HepG2 (cell line): ENCODE measurements around the gene IFT27. TPM values are rescaled to one million over a fixed set of nuclear protein-coding genes. Genes with fewer than 3 reads are reported as not detected.

Experiments used
- ATAC-seq: fragments of 200-7000 bp; cut with Tn5 transposase; 3 replicates; pipeline ENCODE4 v1.9.1; 2020; ENCODE audit warnings: mild to moderate bottlenecking, moderate library complexity
- BruUV-seq: library from RNA; stranded (reverse); fragments of 400-500 nt; replicated peaks from 2 replicates; lab custom pipeline; 2021; lab: Mats Ljungman, UMichigan
- CTCF ChIA-PET: fragments of 300-600 bp; formaldehyde crosslinking; extraction: SDS; loops from one replicate; lab custom pipeline; 2021; ENCODE audit warnings: low total read pairs, inconsistent platforms, low intra/inter-chr PET ratio; lab: Yijun Ruan, JAX
- POLR2A ChIA-PET: fragments of 350-600 bp; sonication (Branson Sonifier 250); formaldehyde crosslinking; loops from one replicate; lab custom pipeline; 2020; ENCODE audit warnings: antibody characterized with exemption, inconsistent platforms; lab: Yijun Ruan, JAX
- DNase-seq: peaks from one replicate; pipeline ENCODE4 v3.0.0-alpha.2; 2015; ENCODE audit warnings: low spot score
- FAIRE-seq: peaks from 3 replicates; lab custom pipeline; 2011; peaks lifted over from hg19 to GRCh38; lab: Jason Lieb, UNC
- H2AFZ ChIP-seq: one replicate; pipeline ENCODE4 v1.6.1; 2011; ENCODE audit warnings: low read length, inconsistent platforms
- H3K27ac ChIP-seq: fragments of 300-600 bp; 3 replicates; pipeline ENCODE4 v1.8.0; 2011; ENCODE audit warnings: mixed run types, mild to moderate bottlenecking, mixed read lengths, low read length, inconsistent platforms; ENCODE audit not compliant: insufficient read depth; ENCODE audit errors: extremely low read length
- H3K27me3 ChIP-seq, 2 experiments: fragments of 200-600 bp in 1 of 2; 2 replicates in 1 of 2; 3 replicates in 1 of 2; pipeline versions ENCODE4 v1.6.0 to v1.8.0; 2011; ENCODE audit warnings: low read length in 2 of 2, mild to moderate bottlenecking in 2 of 2, moderate library complexity in 2 of 2, inconsistent platforms in 1 of 2; ENCODE audit not compliant: insufficient read depth in 2 of 2, control insufficient read depth in 1 of 2
- H3K36me3 ChIP-seq, 2 experiments: fragments of 200-600 bp in 1 of 2; replicated peaks in 1 of 2; 2 replicates in 1 of 2; 3 replicates in 1 of 2; pipeline versions ENCODE4 v1.5.1 to v1.8.0; 2011; ENCODE audit warnings: low read length in 2 of 2, inconsistent platforms in 1 of 2; ENCODE audit not compliant: insufficient read depth in 2 of 2, control insufficient read depth in 1 of 2
- H3K4me1 ChIP-seq: 2 replicates; pipeline ENCODE4 v1.5.1; 2012; ENCODE audit warnings: low read length, inconsistent platforms; ENCODE audit not compliant: insufficient read depth
- H3K4me2 ChIP-seq: 2 replicates; pipeline ENCODE4 v1.6.0; 2011; ENCODE audit warnings: low read depth, low read length, inconsistent platforms
- H3K4me3 ChIP-seq, 3 experiments: fragments of 200-600 bp in 1 of 3; sonication (generic), shearing (Covaris generic) in 1 of 3; replicated peaks in 1 of 3; 2 replicates each; pipeline ENCODE4 v1.5.1; 2011 to 2016; ENCODE audit warnings: low read length in 3 of 3, inconsistent platforms in 2 of 3, low read depth in 2 of 3, mild to moderate bottlenecking in 2 of 3, control low read depth in 1 of 3, mixed read lengths in 1 of 3; ENCODE audit not compliant: insufficient read depth in 1 of 3
- H3K79me2 ChIP-seq: one replicate; pipeline ENCODE4 v1.6.1; 2011; ENCODE audit warnings: low read length, inconsistent platforms; ENCODE audit not compliant: insufficient read depth
- H3K9ac ChIP-seq: 2 replicates; pipeline ENCODE4 v1.6.0; 2011; ENCODE audit warnings: mild to moderate bottlenecking, low read depth, low read length, inconsistent platforms; ENCODE audit not compliant: insufficient read depth
- H3K9me3 ChIP-seq: 2 replicates; pipeline ENCODE4 v1.5.1; 2012; ENCODE audit warnings: mild to moderate bottlenecking, low read length
- H4K20me1 ChIP-seq: 2 replicates; pipeline ENCODE4 v1.6.0; 2011; ENCODE audit warnings: inconsistent platforms, mild to moderate bottlenecking, low read length, moderate library complexity; ENCODE audit not compliant: insufficient read depth
- ARNT2 ChIP-seq: sonication (generic); formaldehyde crosslinking; IDR thresholded peaks from 2 replicates; pipeline ENCODE4 v1.8.0; 2022; ENCODE audit warnings: mild to moderate bottlenecking, low read depth, missing genetic modification reagents, moderate library complexity
- PLRG1 ChIP-seq: fragments of 450-650 bp; conservative IDR thresholded peaks from 2 replicates; pipeline ENCODE4 v1.6.1; 2016
- ZNF24 ChIP-seq: fragments of 450-650 bp; IDR thresholded peaks from 2 replicates; pipeline ENCODE4 v1.6.1; 2017; ENCODE audit warnings: antibody characterized with exemption, mild to moderate bottlenecking
- ZNF274 ChIP-seq: sonication (generic); formaldehyde crosslinking; IDR thresholded peaks from 2 replicates; pipeline ENCODE4 v1.5.1; 2020; ENCODE audit warnings: mild to moderate bottlenecking, missing genetic modification reagents
- ZNF335 ChIP-seq: sonication (generic); formaldehyde crosslinking; IDR thresholded peaks from 2 replicates; pipeline ENCODE4 v1.4.0; 2020; ENCODE audit warnings: missing genetic modification reagents
- ZNF552 ChIP-seq: sonication (generic); formaldehyde crosslinking; IDR thresholded peaks from 2 replicates; pipeline ENCODE4 v1.9.0; 2022; ENCODE audit warnings: missing genetic modification reagents, mild to moderate bottlenecking, borderline replicate concordance
- ZNF629 ChIP-seq: sonication (generic); formaldehyde crosslinking; conservative IDR thresholded peaks from 2 replicates; pipeline ENCODE4 v1.5.0; 2020; ENCODE audit warnings: missing genetic modification reagents
- WGBS: methylation state at CpG from one replicate; pipeline ENCODE4 v1.1.6; 2017; ENCODE audit warnings: low lambda C conversion rate; 5-methylcytosine and 5-hydroxymethylcytosine counted together
- in situ Hi-C: cut with HindIII; loops from 2 replicates; pipeline ENCODE4 v1.10.0; 2017; ENCODE audit warnings: low pct_unique_long_range_greater_than_20kb; ENCODE audit not compliant: extremely low pct_ligation_motif_present
- intact Hi-C: fragments of 100-400 bp; cut with micrococcal nuclease; formaldehyde crosslinking; loops from one replicate; pipeline ENCODE4 v1.10.0; 2022; ENCODE audit not compliant: unreplicated experiment
- polyA plus RNA-seq, 8 experiments: library from polyadenylated mRNA; depleted of rRNA in 3 of 8; stranded (reverse) in 7 of 8; unstranded in 1 of 8; fragments of >200 nt; fragmentation: Illumina TruSeq in 4 of 8; extraction: Trizol in 4 of 8; gene quantifications; 2 replicates each; pipeline versions ENCODE4 v1.2.1 to v1.2.3, GENCODE V29; 2011 to 2016; ENCODE audit warnings: low read depth in 4 of 8, missing spikeins in 1 of 8, mixed read lengths in 1 of 8; ENCODE audit not compliant: insufficient read depth in 1 of 8
- total RNA-seq, 5 experiments: library from RNA; depleted of rRNA; stranded (reverse); fragments of >200 nt; fragmentation: Illumina TruSeq; extraction: Trizol; gene quantifications; 2 replicates each; pipeline ENCODE4 v1.2.3, GENCODE V29; 2016; ENCODE audit warnings: low read depth in 1 of 5
- TF ChIP-seq, protein P1 (sequence below): sonication (generic); formaldehyde crosslinking; IDR thresholded peaks from 2 replicates; pipeline ENCODE4 v1.4.0; 2020; ENCODE audit warnings: mild to moderate bottlenecking, low read depth, missing genetic modification reagents
- TF ChIP-seq, protein P2 (sequence below): sonication (generic); formaldehyde crosslinking; IDR thresholded peaks from 2 replicates; pipeline ENCODE4 v1.8.0; 2023; ENCODE audit warnings: mild to moderate bottlenecking, missing genetic modification reagents

IFT27 gene
- total and polyA plus RNA-seq, 2 of the 13 experiments (the other 11 are each of a cell fraction or from before 2014, with no cell fraction given) = 0.25 to 0.33 TPM

DNA sequence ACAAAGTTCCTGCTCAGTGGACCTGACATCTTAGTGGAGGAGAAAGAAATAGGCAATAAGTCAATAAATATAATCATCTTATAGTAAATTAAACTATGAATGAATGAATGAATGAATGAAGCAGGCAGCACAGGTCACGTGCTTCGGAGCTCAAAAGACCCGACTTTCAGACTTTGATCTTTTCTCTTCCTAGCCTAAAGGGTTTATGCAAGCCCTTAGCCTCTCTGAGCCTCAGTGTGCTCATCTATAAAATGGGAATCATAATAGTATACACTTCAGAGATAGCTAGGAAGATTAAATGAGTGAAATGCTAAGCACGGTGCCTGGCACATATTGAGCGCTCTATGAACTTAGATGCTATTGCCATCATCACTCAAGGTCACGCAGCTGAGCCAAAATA is 33.4 kb upstream of the IFT27 start:
- H3K4me1 ChIP-seq = no peaks in the 10 kb centered on the region
- H3K9me3 ChIP-seq = no peaks in the 10 kb centered on the region
- H3K79me2 ChIP-seq = no peaks in the 10 kb centered on the region
- H2AFZ ChIP-seq = no peak overlapping the region
- no peak overlapping the region for H3K4me2 ChIP-seq
- H3K27me3 ChIP-seq = peaks cover 0 to 47% of the 10 kb centered on the region in 2 experiments; a peak in 3 of 5 replicates
- no peaks in the 10 kb centered on the region for H3K36me3 ChIP-seq
- no TSS peak for BruUV-seq
- H3K4me3 ChIP-seq = no peak overlapping the region
- in situ Hi-C loops (no loop called here), intact Hi-C loops (no loop called here)
- WGBS = 4% methylated on average over 6 of the region's 6 CpGs
- H4K20me1 ChIP-seq = no peaks in the 10 kb centered on the region
- POLR2A ChIA-PET = no interaction called here
- CTCF ChIA-PET = no interaction called here
- TF ChIP-seq ARNT2 (CRISPR knock-in tag) (no peak), ZNF24 (0 out of 2 replicates have a peak, but pooled peaks have one; percentile 18), ZNF629 (CRISPR knock-in tag) (peak; percentile 65)
- H3K9ac ChIP-seq = no peak overlapping the region
- DNase-seq = no peak
- FAIRE-seq = no peak
- no peak for ATAC-seq
- H3K27ac ChIP-seq = no peak overlapping the region

DNA sequence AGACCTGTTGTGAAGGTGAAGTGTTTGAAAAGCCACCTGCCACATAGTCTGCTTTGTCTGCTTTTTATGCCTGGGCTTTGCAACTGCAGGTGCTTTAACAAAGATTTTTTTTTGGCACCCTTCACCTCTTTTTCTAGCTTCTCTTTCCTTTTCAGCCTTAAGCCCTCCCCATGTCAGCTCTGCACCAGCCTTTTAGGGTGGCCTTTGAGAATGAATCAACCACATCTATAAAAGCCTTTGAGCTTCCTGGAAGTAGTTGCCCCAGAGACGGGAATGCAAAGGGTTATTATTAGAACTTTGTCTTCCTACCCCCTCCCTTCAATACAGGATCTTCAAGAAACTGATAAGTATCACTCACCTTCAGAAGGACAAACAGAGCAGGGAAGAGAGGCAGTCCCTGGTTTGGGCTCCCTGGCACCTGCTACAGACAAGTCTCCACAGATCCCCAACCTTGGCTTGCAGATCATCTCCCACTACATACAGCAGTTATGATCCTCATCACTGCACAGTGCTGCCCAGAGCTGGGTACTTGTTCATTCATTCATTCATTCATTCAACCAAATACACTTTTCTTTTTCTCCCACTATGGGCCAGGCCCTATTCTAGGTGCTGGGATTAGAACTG is 32.9 kb upstream of the IFT27 start:
- no TSS peak for BruUV-seq
- Histone ChIP-seq H3K27ac (no peak overlapping the region), H3K4me2 (no peak overlapping the region), H3K4me1 (no peaks in the 10 kb centered on the region), H3K79me2 (no peaks in the 10 kb centered on the region), H2AFZ (no peak overlapping the region), H3K4me3 (no peak overlapping the region), H3K27me3 (peaks cover 0 to 41% of the 10 kb centered on the region in 2 experiments; a peak in 3 of 5 replicates), H3K36me3 (no peaks in the 10 kb centered on the region), H4K20me1 (no peaks in the 10 kb centered on the region), H3K9ac (no peak overlapping the region), H3K9me3 (no peaks in the 10 kb centered on the region)
- no peak for ATAC-seq
- in situ Hi-C loops (no loop called here), intact Hi-C loops (no loop called here)
- ChIA-PET POLR2A (no interaction called here), CTCF (no interaction called here)
- TF ChIP-seq, protein P1, sequence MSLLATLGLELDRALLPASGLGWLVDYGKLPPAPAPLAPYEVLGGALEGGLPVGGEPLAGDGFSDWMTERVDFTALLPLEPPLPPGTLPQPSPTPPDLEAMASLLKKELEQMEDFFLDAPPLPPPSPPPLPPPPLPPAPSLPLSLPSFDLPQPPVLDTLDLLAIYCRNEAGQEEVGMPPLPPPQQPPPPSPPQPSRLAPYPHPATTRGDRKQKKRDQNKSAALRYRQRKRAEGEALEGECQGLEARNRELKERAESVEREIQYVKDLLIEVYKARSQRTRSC (CRISPR knock-in tag) = no peak
- TF ChIP-seq PLRG1 (no peak), ZNF274 (CRISPR knock-in tag) (no peak), ZNF552 (CRISPR knock-in tag) (no peak), ZNF335 (no peak)
- TF ChIP-seq, protein P2, sequence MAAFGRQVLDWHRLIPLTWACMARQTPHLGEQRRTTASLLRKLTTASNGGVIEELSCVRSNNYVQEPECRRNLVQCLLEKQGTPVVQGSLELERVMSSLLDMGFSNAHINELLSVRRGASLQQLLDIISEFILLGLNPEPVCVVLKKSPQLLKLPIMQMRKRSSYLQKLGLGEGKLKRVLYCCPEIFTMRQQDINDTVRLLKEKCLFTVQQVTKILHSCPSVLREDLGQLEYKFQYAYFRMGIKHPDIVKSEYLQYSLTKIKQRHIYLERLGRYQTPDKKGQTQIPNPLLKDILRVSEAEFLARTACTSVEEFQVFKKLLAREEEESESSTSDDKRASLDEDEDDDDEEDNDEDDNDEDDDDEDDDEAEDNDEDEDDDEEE (CRISPR knock-in tag) = no peak
- 22% methylated on average over 1 of the region's 1 CpG for WGBS
- no peak for FAIRE-seq
- no peak for DNase-seq
